IPS-18a (cell line): ENCODE data around the gene BACH2.

Experiments used
- H3K27ac ChIP-seq: one replicate; pipeline ENCODE4 v1.5.1; 2013; ENCODE audit warnings: low read length
- H3K27me3 ChIP-seq: one replicate; pipeline ENCODE4 v1.6.1; 2013; ENCODE audit warnings: mild to moderate bottlenecking, low read length; ENCODE audit not compliant: control insufficient read depth, insufficient read depth
- H3K36me3 ChIP-seq: one replicate; pipeline ENCODE4 v1.6.1; 2013; ENCODE audit warnings: low read depth, low read length; ENCODE audit not compliant: control insufficient read depth
- H3K4me1 ChIP-seq: one replicate; pipeline ENCODE4 v1.6.1; 2013; ENCODE audit warnings: low read depth, low read length; ENCODE audit not compliant: control insufficient read depth
- H3K4me3 ChIP-seq: one replicate; pipeline ENCODE4 v1.5.1; 2013; ENCODE audit warnings: low read length
- H3K9ac ChIP-seq: one replicate; pipeline ENCODE4 v1.6.1; 2013; ENCODE audit warnings: mild to moderate bottlenecking, low read length, moderate library complexity
- H3K9me3 ChIP-seq: one replicate; pipeline ENCODE4 v1.6.1; 2013; ENCODE audit warnings: low read depth, low read length; ENCODE audit not compliant: control insufficient read depth

Gene BACH2

GRCh38 chr6:89966913-89967312, 329.7 kb downstream of the BACH2 start:
- H3K9ac ChIP-seq, result no peak overlapping the region
- no peak overlapping the region for H3K27ac ChIP-seq
- no peaks in the 10 kb centered on the region for H3K36me3 ChIP-seq
- H3K4me3 ChIP-seq, result no peak overlapping the region
- no peaks in the 10 kb centered on the region for H3K9me3 ChIP-seq
- H3K4me1 ChIP-seq, result no peaks in the 10 kb centered on the region
- no peaks in the 10 kb centered on the region for H3K27me3 ChIP-seq

- Histone ChIP-seq H3K9ac (no peak overlapping the region), H3K36me3 (no peaks in the 10 kb centered on the region), H3K27me3 (no peaks in the 10 kb centered on the region), H3K27ac (no peak overlapping the region), H3K9me3 (no peaks in the 10 kb centered on the region), H3K4me1 (no peaks in the 10 kb centered on the region), H3K4me3 (no peak overlapping the region)
Measured at GRCh38 chr6:89966228-89966544, 330.5 kb downstream of the BACH2 start.

GRCh38 chr6:89965441-89966227, 331.0 kb downstream of the BACH2 start:
- Histone ChIP-seq H3K4me1 (no peaks in the 10 kb centered on the region), H3K4me3 (no peak overlapping the region), H3K9me3 (no peaks in the 10 kb centered on the region), H3K27me3 (no peaks in the 10 kb centered on the region), H3K36me3 (no peaks in the 10 kb centered on the region), H3K27ac (no peak overlapping the region), H3K9ac (no peak overlapping the region)

- Histone ChIP-seq H3K36me3 (no peaks in the 10 kb centered on the region), H3K9me3 (no peaks in the 10 kb centered on the region), H3K4me3 (no peak overlapping the region), H3K27me3 (no peaks in the 10 kb centered on the region), H3K4me1 (no peaks in the 10 kb centered on the region), H3K27ac (no peak overlapping the region), H3K9ac (no peak overlapping the region)
Measured at GRCh38 chr6:89963391-89963790, 333.3 kb downstream of the BACH2 start.

GRCh38 chr6:89961481-89961880, 335.2 kb downstream of the BACH2 start:
- Histone ChIP-seq H3K4me1 (no peaks in the 10 kb centered on the region), H3K9ac (no peak overlapping the region), H3K27me3 (no peaks in the 10 kb centered on the region), H3K4me3 (no peak overlapping the region), H3K27ac (no peak overlapping the region), H3K9me3 (no peaks in the 10 kb centered on the region), H3K36me3 (no peaks in the 10 kb centered on the region)

GRCh38 chr6:89959883-89960282, 336.8 kb downstream of the BACH2 start:
- no peak overlapping the region for H3K4me3 ChIP-seq
- H3K27me3 ChIP-seq, result no peaks in the 10 kb centered on the region
- H3K27ac ChIP-seq, result no peak overlapping the region
- no peaks in the 10 kb centered on the region for H3K9me3 ChIP-seq
- no peaks in the 10 kb centered on the region for H3K36me3 ChIP-seq
- H3K9ac ChIP-seq, result no peak overlapping the region
- H3K4me1 ChIP-seq, result no peaks in the 10 kb centered on the region

GRCh38 chr6:89956182-89956581, 340.5 kb downstream of the BACH2 start:
- no peak overlapping the region for H3K9ac ChIP-seq
- H3K27me3 ChIP-seq, result no peaks in the 10 kb centered on the region
- H3K27ac ChIP-seq, result no peak overlapping the region
- no peak overlapping the region for H3K4me3 ChIP-seq
- H3K36me3 ChIP-seq, result no peaks in the 10 kb centered on the region
- H3K4me1 ChIP-seq, result no peaks in the 10 kb centered on the region
- H3K9me3 ChIP-seq, result no peaks in the 10 kb centered on the region

GRCh38 chr6:89955364-89955763, 341.3 kb downstream of the BACH2 start:
- no peaks in the 10 kb centered on the region for H3K4me1 ChIP-seq
- no peaks in the 10 kb centered on the region for H3K36me3 ChIP-seq
- H3K4me3 ChIP-seq, result no peak overlapping the region
- no peaks in the 10 kb centered on the region for H3K9me3 ChIP-seq
- no peaks in the 10 kb centered on the region for H3K27me3 ChIP-seq
- H3K27ac ChIP-seq, result no peak overlapping the region
- no peak overlapping the region for H3K9ac ChIP-seq

GRCh38 chr6:89954721-89955148, 341.9 kb downstream of the BACH2 start:
- H3K27ac ChIP-seq, result no peak overlapping the region
- no peaks in the 10 kb centered on the region for H3K27me3 ChIP-seq
- H3K9ac ChIP-seq, result no peak overlapping the region
- H3K4me3 ChIP-seq, result no peak overlapping the region
- no peaks in the 10 kb centered on the region for H3K36me3 ChIP-seq
- no peaks in the 10 kb centered on the region for H3K4me1 ChIP-seq
- no peaks in the 10 kb centered on the region for H3K9me3 ChIP-seq

GRCh38 chr6:89952686-89953085, 344.0 kb downstream of the BACH2 start:
- no peaks in the 10 kb centered on the region for H3K4me1 ChIP-seq
- no peaks in the 10 kb centered on the region for H3K36me3 ChIP-seq
- no peak overlapping the region for H3K27ac ChIP-seq
- no peak overlapping the region for H3K4me3 ChIP-seq
- no peaks in the 10 kb centered on the region for H3K9me3 ChIP-seq
- no peak overlapping the region for H3K9ac ChIP-seq
- H3K27me3 ChIP-seq, result no peaks in the 10 kb centered on the region

- H3K36me3 ChIP-seq, result no peaks in the 10 kb centered on the region
- no peak overlapping the region for H3K9ac ChIP-seq
- no peak overlapping the region for H3K4me3 ChIP-seq
- H3K27me3 ChIP-seq, result no peaks in the 10 kb centered on the region
- no peak overlapping the region for H3K27ac ChIP-seq
- no peaks in the 10 kb centered on the region for H3K9me3 ChIP-seq
- no peaks in the 10 kb centered on the region for H3K4me1 ChIP-seq
Measured at GRCh38 chr6:89952105-89952671, 344.5 kb downstream of the BACH2 start.

GRCh38 chr6:89951574-89952104, 345.0 kb downstream of the BACH2 start:
- Histone ChIP-seq H3K27ac (no peak overlapping the region), H3K9ac (no peak overlapping the region), H3K4me1 (no peaks in the 10 kb centered on the region), H3K27me3 (no peaks in the 10 kb centered on the region), H3K4me3 (no peak overlapping the region), H3K9me3 (no peaks in the 10 kb centered on the region), H3K36me3 (no peaks in the 10 kb centered on the region)
